Activated T-cell treated with anti-CD3 and anti-CD28 coated beads, Interleukin-2, amount 50 U/mL, for 72 hours (primary cell): ENCODE measurements around the gene PHAF1. TPM values are rescaled to one million over a fixed set of nuclear protein-coding genes. Genes with fewer than 3 reads are reported as not detected.

ENCODE experiments used
- ATAC-seq, 2 donors: fragments of 150-1000 bp; cut with Tn5 transposase; replicated peaks in 1 of 2; 2 replicates each; pipeline ENCODE4 v1.10.0; 2021; ENCODE audit warnings: moderate library complexity in 2 of 2, mild to moderate bottlenecking in 1 of 2
- DNase-seq, 2 donors: peaks; one replicate each; pipeline ENCODE4 v3.0.0; 2021 to 2022; ENCODE audit warnings: mixed read lengths in 1 of 2
- H3K27ac Mint-ChIP-seq: one replicate; pipeline ENCODE4 v1.8.0; 2022; ENCODE audit warnings: mild to moderate bottlenecking, moderate library complexity, mixed read lengths
- H3K27me3 Mint-ChIP-seq: one replicate; pipeline ENCODE4 v1.8.0; 2022; ENCODE audit warnings: low read depth, mixed read lengths
- H3K36me3 Mint-ChIP-seq, 2 donors: one replicate each; pipeline ENCODE4 v1.8.0; 2022; ENCODE audit warnings: mixed read lengths in 2 of 2, mild to moderate bottlenecking in 1 of 2; ENCODE audit not compliant: insufficient read depth in 2 of 2
- H3K4me1 Mint-ChIP-seq: one replicate; pipeline ENCODE4 v1.8.0; 2022; ENCODE audit warnings: low read depth, mixed read lengths
- H3K4me3 Mint-ChIP-seq, 2 donors: one replicate each; pipeline ENCODE4 v1.8.0; 2022; ENCODE audit warnings: mild to moderate bottlenecking in 2 of 2, mixed read lengths in 2 of 2, moderate library complexity in 2 of 2
- H3K9me3 Mint-ChIP-seq, 2 donors: one replicate each; pipeline ENCODE4 v1.8.0; 2022; ENCODE audit warnings: mixed read lengths in 2 of 2
- total RNA-seq, 2 donors: library from RNA; stranded (reverse); gene quantifications; one replicate each; pipeline ENCODE4 v1.2.3, GENCODE V29; 2022

Gene PHAF1
- total RNA-seq, 2 donors from 2014 or later = 14.8 to 18.2 TPM

- Mint-ChIP-seq H3K27ac (no peak within 1 kb of the TSS), H3K4me3 (peak within 1 kb of the TSS; percentile 74 to 75), H3K9me3 (no peaks in the 10 kb centered on the region), H3K4me1 (peaks cover 48% of the 10 kb centered on the region), H3K36me3 (peaks cover 0 to 6% of the 10 kb centered on the region in 2 donors), H3K27me3 (peaks cover 51% of the 10 kb centered on the region)
- DNase-seq (peak in 1 of 2 donors; percentile 38), ATAC-seq (no peak)
These were observed 54.9 kb downstream of the PHAF1 start, which contains the start of gene HSF4 for GRCh38 chr16:67164599-67165061. Gene HSF4, plus strand, starts transcription at chr16:67164745. Its CDS starts 67 bp downstream, at chr16:67164812.

- H3K27me3 Mint-ChIP-seq = peaks cover 57% of the 10 kb centered on the region
- H3K4me1 Mint-ChIP-seq = peaks cover 53% of the 10 kb centered on the region
- ATAC-seq (no peak), DNase-seq (peak in 1 of 2 donors; percentile 27)
- no peak overlapping the region for H3K27ac Mint-ChIP-seq
- H3K9me3 Mint-ChIP-seq = no peaks in the 10 kb centered on the region
- H3K36me3 Mint-ChIP-seq = peaks cover 0 to 6% of the 10 kb centered on the region in 2 donors
- peak overlapping the region; percentile 60 to 74 for H3K4me3 Mint-ChIP-seq
These were observed 55.7 kb downstream of the PHAF1 start for GRCh38 chr16:67165121-67166078.

DNA sequence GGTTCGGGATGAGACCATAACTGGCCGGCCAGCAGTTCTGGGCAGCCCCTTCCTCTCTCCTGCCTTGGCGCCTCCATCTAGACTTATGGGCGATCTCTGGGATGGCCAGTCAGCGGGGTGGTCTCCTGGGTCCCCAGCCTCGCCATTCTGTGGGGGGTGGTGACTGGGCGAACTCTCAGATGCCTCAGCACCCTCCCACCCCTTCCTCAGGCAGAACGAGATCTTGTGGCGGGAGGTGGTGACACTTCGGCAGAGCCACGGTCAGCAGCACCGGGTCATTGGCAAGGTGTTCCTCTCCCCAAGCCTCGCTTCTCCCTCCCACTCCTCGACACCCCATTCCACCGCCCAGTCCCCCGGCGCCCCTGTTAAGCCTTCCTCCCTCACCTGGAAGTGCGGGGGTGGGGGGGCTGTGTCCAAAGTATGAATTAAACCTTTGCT, 56.4 kb downstream of the PHAF1 start:
- Mint-ChIP-seq H3K36me3 (peaks cover 0 to 3% of the 10 kb centered on the region in 2 donors), H3K27ac (no peak overlapping the region), H3K9me3 (no peaks in the 10 kb centered on the region), H3K27me3 (peaks cover 62% of the 10 kb centered on the region), H3K4me1 (peaks cover 51% of the 10 kb centered on the region), H3K4me3 (peak overlapping the region in 1 of 2 donors; percentile 57)
- DNase-seq (no peak), ATAC-seq (no peak)

- Mint-ChIP-seq H3K9me3 (no peaks in the 10 kb centered on the region), H3K4me3 (peak overlapping the region in 1 of 2 donors; percentile 57), H3K36me3 (peaks cover 0 to 3% of the 10 kb centered on the region in 2 donors), H3K27me3 (peaks cover 68% of the 10 kb centered on the region), H3K27ac (no peak overlapping the region), H3K4me1 (peaks cover 52% of the 10 kb centered on the region)
- no peak for DNase-seq
- ATAC-seq = no peak
These were observed 56.9 kb downstream of the PHAF1 start for GRCh38 chr16:67166598-67167168.

- Mint-ChIP-seq H3K9me3 (no peaks in the 10 kb centered on the region), H3K27ac (no peak overlapping the region), H3K4me3 (no peak overlapping the region), H3K4me1 (peaks cover 47% of the 10 kb centered on the region), H3K27me3 (peaks cover 73% of the 10 kb centered on the region), H3K36me3 (no peaks in the 10 kb centered on the region)
- DNase-seq = no peak
- no peak for ATAC-seq
These were observed 57.8 kb downstream of the PHAF1 start for GRCh38 chr16:67167588-67167987.

GRCh38 chr16:67169011-67169451, 59.3 kb downstream of the PHAF1 start:
- no peaks in the 10 kb centered on the region for H3K9me3 Mint-ChIP-seq
- peaks cover 85% of the 10 kb centered on the region for H3K27me3 Mint-ChIP-seq
- H3K4me3 Mint-ChIP-seq = peak overlapping the region; percentile 88 to 92
- no peaks in the 10 kb centered on the region for H3K36me3 Mint-ChIP-seq
- H3K4me1 Mint-ChIP-seq = peaks cover 58% of the 10 kb centered on the region
- DNase-seq = no peak
- no peak overlapping the region for H3K27ac Mint-ChIP-seq
- ATAC-seq = no peak

- DNase-seq (peak; percentile 63 to 69), ATAC-seq (peak; percentile 8 to 12)
- no peaks in the 10 kb centered on the region for H3K36me3 Mint-ChIP-seq
- peak overlapping the region; percentile 19 for H3K27ac Mint-ChIP-seq
- H3K4me3 Mint-ChIP-seq = peak overlapping the region; percentile 88 to 92
- no peaks in the 10 kb centered on the region for H3K9me3 Mint-ChIP-seq
- peaks cover 58% of the 10 kb centered on the region for H3K4me1 Mint-ChIP-seq
- H3K27me3 Mint-ChIP-seq = peaks cover 85% of the 10 kb centered on the region
These were observed 60.0 kb downstream of the PHAF1 start for GRCh38 chr16:67169642-67170167.

GRCh38 chr16:67170168-67170948, 60.6 kb downstream of the PHAF1 start, which contains the start of gene NOL3:
Gene NOL3, plus strand, starts transcription at chr16:67170538.
- Mint-ChIP-seq H3K27me3 (peaks cover 83% of the 10 kb centered on the region), H3K4me3 (peak within 1 kb of the TSS; percentile 88 to 92), H3K9me3 (no peaks in the 10 kb centered on the region), H3K27ac (peak within 1 kb of the TSS; percentile 19), H3K36me3 (no peaks in the 10 kb centered on the region), H3K4me1 (peaks cover 53% of the 10 kb centered on the region)
- DNase-seq (peak; percentile 57 to 70), ATAC-seq (peak; percentile 20 to 45)

DNA sequence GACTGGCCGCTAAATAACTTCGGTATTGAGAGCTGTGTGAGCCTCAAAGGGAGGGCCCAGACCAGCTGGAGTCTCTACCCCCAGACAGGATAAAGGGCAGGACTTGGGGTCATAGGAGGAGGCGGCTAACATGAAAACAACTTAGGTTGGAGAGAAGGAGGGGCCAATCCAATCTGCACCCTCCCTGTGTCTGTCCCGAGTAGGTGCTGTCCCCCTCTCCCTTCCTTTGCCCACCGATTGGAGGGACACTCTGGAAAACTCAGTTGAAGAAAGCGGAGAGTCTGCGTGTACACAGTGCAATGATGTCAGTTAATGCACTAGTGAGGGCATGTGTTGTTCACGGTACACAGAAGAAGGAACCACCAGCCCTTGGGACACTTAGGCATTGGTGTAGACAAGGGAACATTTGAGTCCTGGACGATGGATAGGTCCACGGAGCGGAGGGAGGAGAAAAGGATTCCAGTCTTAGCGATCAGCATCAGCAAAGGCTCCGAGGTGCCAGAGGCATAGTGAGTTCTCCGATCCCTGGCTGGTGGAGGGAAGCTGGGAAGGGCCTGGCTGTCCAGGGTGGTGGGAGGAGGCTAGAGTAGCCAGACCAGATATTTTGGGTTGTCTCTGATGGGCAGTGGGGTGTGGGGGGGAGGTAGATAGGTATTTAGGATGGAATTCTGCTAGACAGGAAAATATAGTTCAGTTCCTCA, 61.4 kb downstream of the PHAF1 start:
- Mint-ChIP-seq H3K27ac (no peak overlapping the region), H3K9me3 (no peaks in the 10 kb centered on the region), H3K36me3 (no peaks in the 10 kb centered on the region), H3K4me1 (peaks cover 49% of the 10 kb centered on the region), H3K4me3 (peak overlapping the region; percentile 37 to 67), H3K27me3 (peaks cover 86% of the 10 kb centered on the region)
- ATAC-seq = peak in 1 of 2 donors; percentile 1
- no peak for DNase-seq

- Mint-ChIP-seq H3K9me3 (no peaks in the 10 kb centered on the region), H3K27me3 (peaks cover 81% of the 10 kb centered on the region), H3K27ac (no peak overlapping the region)
These were observed 63.6 kb downstream of the PHAF1 start for GRCh38 chr16:67173323-67173722.

GRCh38 chr16:67173808-67174705, 64.3 kb downstream of the PHAF1 start:
- ATAC-seq (peak; percentile 76 to 80), DNase-seq (peak; percentile 72 to 78)
- no peak overlapping the region for H3K27ac Mint-ChIP-seq
- H3K9me3 Mint-ChIP-seq = no peaks in the 10 kb centered on the region
- peak overlapping the region; percentile 83 to 92 for H3K4me3 Mint-ChIP-seq
- H3K4me1 Mint-ChIP-seq = peaks cover 49% of the 10 kb centered on the region
- H3K27me3 Mint-ChIP-seq = peaks cover 80% of the 10 kb centered on the region
- H3K36me3 Mint-ChIP-seq = no peaks in the 10 kb centered on the region

More at GRCh38 chr16:67173323-67173722, 63.6 kb downstream of the PHAF1 start:
- no peak for ATAC-seq
- peak overlapping the region; percentile 83 to 92 for H3K4me3 Mint-ChIP-seq
- H3K36me3 Mint-ChIP-seq = no peaks in the 10 kb centered on the region
- no peak for DNase-seq
- peaks cover 47% of the 10 kb centered on the region for H3K4me1 Mint-ChIP-seq
